ENCODE results near the gene ZNF169.
"Not testable (repeated sequence)": the region's sequence is repeated elsewhere in the genome, so short reads cannot be mapped to it uniquely, and the experiment has no call there.

GRCh38 chr9:94323153-94323798 is 64.2 kb downstream of the ZNF169 start:
- TF ChIP-seq CTCF (tag by site-specific recombination; IDR thresholded peaks at IDR 0.05); ZBTB7A (tag by site-specific recombination; IDR thresholded peaks at IDR 0.05; ENCODE audit: low read depth); ZNF529 (tag by site-specific recombination; IDR thresholded peaks at IDR 0.05; ENCODE audit: insufficient replicate concordance); HOXA7 (CRISPR knock-in tag; IDR thresholded peaks at IDR 0.05; ENCODE audit: borderline replicate concordance); REST (tag by site-specific recombination; IDR thresholded peaks at IDR 0.05); GLIS1 (tag by site-specific recombination; IDR thresholded peaks at IDR 0.05); ZNF558 (tag by site-specific recombination; IDR thresholded peaks at IDR 0.05); PRDM4 (tag by site-specific recombination; IDR thresholded peaks at IDR 0.05): not testable (repeated sequence)
- TF ChIP-seq, protein P1, sequence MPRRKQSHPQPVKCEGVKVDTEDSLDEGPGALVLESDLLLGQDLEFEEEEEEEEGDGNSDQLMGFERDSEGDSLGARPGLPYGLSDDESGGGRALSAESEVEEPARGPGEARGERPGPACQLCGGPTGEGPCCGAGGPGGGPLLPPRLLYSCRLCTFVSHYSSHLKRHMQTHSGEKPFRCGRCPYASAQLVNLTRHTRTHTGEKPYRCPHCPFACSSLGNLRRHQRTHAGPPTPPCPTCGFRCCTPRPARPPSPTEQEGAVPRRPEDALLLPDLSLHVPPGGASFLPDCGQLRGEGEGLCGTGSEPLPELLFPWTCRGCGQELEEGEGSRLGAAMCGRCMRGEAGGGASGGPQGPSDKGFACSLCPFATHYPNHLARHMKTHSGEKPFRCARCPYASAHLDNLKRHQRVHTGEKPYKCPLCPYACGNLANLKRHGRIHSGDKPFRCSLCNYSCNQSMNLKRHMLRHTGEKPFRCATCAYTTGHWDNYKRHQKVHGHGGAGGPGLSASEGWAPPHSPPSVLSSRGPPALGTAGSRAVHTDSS (tag by site-specific recombination; IDR thresholded peaks at IDR 0.05), result not testable (repeated sequence)

Data from HEK293 (cell line).